HepG2 (cell line): Measurements from ENCODE around the gene METTL4. TPM values are rescaled to one million over a fixed set of nuclear protein-coding genes. Genes with fewer than 3 reads are reported as not detected.

Source experiments
- AGO1 ChIP-seq: fragments of 200-400 bp; formaldehyde crosslinking; IDR thresholded peaks from 2 replicates; pipeline ENCODE4 v1.6.1; 2017; ENCODE audit warnings: mild to moderate bottlenecking, low read depth, low read length, moderate library complexity; ENCODE audit not compliant: poor library complexity, severe bottlenecking
- AGO2 ChIP-seq: fragments of 200-400 bp; formaldehyde crosslinking; optimal IDR thresholded peaks from 2 replicates; pipeline ENCODE3; 2017; ENCODE audit warnings: mild to moderate bottlenecking, low read depth, low read length, moderate library complexity
- ATM ChIP-seq: fragments of 450-650 bp; IDR thresholded peaks from 2 replicates; pipeline ENCODE4 v1.7.1; 2017; ENCODE audit warnings: mild to moderate bottlenecking, borderline replicate concordance
- JUNB ChIP-seq: sonication (generic); formaldehyde crosslinking; IDR thresholded peaks from 2 replicates; pipeline ENCODE4 v1.8.0; 2022; ENCODE audit warnings: missing genetic modification reagents, mild to moderate bottlenecking, borderline replicate concordance
- MAF1 ChIP-seq: sonication (generic); formaldehyde crosslinking; IDR thresholded peaks from 2 replicates; pipeline ENCODE4 v1.5.0; 2020; ENCODE audit warnings: missing genetic modification reagents, borderline replicate concordance
- MYC ChIP-seq: sonication (generic); formaldehyde crosslinking; IDR thresholded peaks from 2 replicates; pipeline ENCODE4 v1.9.0; 2021; ENCODE audit warnings: missing genetic modification reagents, borderline replicate concordance
- PCBP2 ChIP-seq: fragments of 200-400 bp; formaldehyde crosslinking; optimal IDR thresholded peaks from 2 replicates; pipeline ENCODE3; 2018; ENCODE audit warnings: low read length, low read depth; ENCODE audit not compliant: poor library complexity, severe bottlenecking
- RARG ChIP-seq: sonication (generic); formaldehyde crosslinking; IDR thresholded peaks from 2 replicates; pipeline ENCODE4 v1.4.0; 2020; ENCODE audit warnings: low read depth, mild to moderate bottlenecking, missing genetic modification reagents
- SOX5 ChIP-seq: IDR thresholded peaks from 2 replicates; pipeline ENCODE4 v1.6.1; 2016; ENCODE audit warnings: borderline replicate concordance
- SRY ChIP-seq: sonication (generic); formaldehyde crosslinking; IDR thresholded peaks from 2 replicates; pipeline ENCODE4 v1.8.0; 2022; ENCODE audit warnings: mild to moderate bottlenecking, missing genetic modification reagents
- ZBTB42 ChIP-seq: sonication (generic); formaldehyde crosslinking; IDR thresholded peaks from 2 replicates; pipeline ENCODE4 v1.5.0; 2020; ENCODE audit warnings: mild to moderate bottlenecking, missing genetic modification reagents
- ZMYM2 ChIP-seq: sonication (generic); formaldehyde crosslinking; IDR thresholded peaks from 2 replicates; pipeline ENCODE4 v1.8.0; 2022; ENCODE audit warnings: mild to moderate bottlenecking, missing genetic modification reagents
- ZNF18 ChIP-seq: sonication (generic); formaldehyde crosslinking; IDR thresholded peaks from 2 replicates; pipeline ENCODE4 v1.8.0; 2022; ENCODE audit warnings: mild to moderate bottlenecking, missing genetic modification reagents; ENCODE audit not compliant: insufficient replicate concordance
- ZNF234 ChIP-seq: sonication (generic); formaldehyde crosslinking; conservative IDR thresholded peaks from 2 replicates; pipeline ENCODE4 v1.5.1; 2020; ENCODE audit warnings: mild to moderate bottlenecking, missing genetic modification reagents
- ZNF543 ChIP-seq: sonication (generic); formaldehyde crosslinking; IDR thresholded peaks from 2 replicates; pipeline ENCODE4 v1.4.0; 2020; ENCODE audit warnings: mild to moderate bottlenecking, missing genetic modification reagents
- ZNF747 ChIP-seq: sonication (generic); formaldehyde crosslinking; IDR thresholded peaks from 2 replicates; pipeline ENCODE4 v1.8.1; 2023; ENCODE audit warnings: missing genetic modification reagents, mild to moderate bottlenecking, borderline replicate concordance
- ZSCAN25 ChIP-seq: sonication (generic); formaldehyde crosslinking; IDR thresholded peaks from 2 replicates; pipeline ENCODE4 v1.8.0; 2022; ENCODE audit warnings: mild to moderate bottlenecking, missing genetic modification reagents
- polyA plus RNA-seq, 8 experiments: library from polyadenylated mRNA; depleted of rRNA in 3 of 8; stranded (reverse) in 7 of 8; unstranded in 1 of 8; fragments of >200 nt; fragmentation: Illumina TruSeq in 4 of 8; extraction: Trizol in 4 of 8; gene quantifications; 2 replicates each; pipeline versions ENCODE4 v1.2.1 to v1.2.3, GENCODE V29; 2011 to 2016; ENCODE audit warnings: low read depth in 4 of 8, missing spikeins in 1 of 8, mixed read lengths in 1 of 8; ENCODE audit not compliant: insufficient read depth in 1 of 8
- total RNA-seq, 5 experiments: library from RNA; depleted of rRNA; stranded (reverse); fragments of >200 nt; fragmentation: Illumina TruSeq; extraction: Trizol; gene quantifications; 2 replicates each; pipeline ENCODE4 v1.2.3, GENCODE V29; 2016; ENCODE audit warnings: low read depth in 1 of 5
- TF ChIP-seq, protein P1 (sequence below): sonication (generic); formaldehyde crosslinking; IDR thresholded peaks from 2 replicates; pipeline ENCODE4 v1.4.0; 2020; ENCODE audit warnings: missing genetic modification reagents
- TF ChIP-seq, protein P2 (sequence below): fragments of 450-650 bp; IDR thresholded peaks from 2 replicates; pipeline ENCODE4 v1.6.1; 2017; ENCODE audit warnings: mild to moderate bottlenecking
- TF ChIP-seq, protein P3 (sequence below): IDR thresholded peaks from 2 replicates; pipeline ENCODE4 v1.6.1; 2012; ENCODE audit warnings: low read depth, low read length, improper control_type of control experiment
- TF ChIP-seq, protein P4 (sequence below): sonication (generic); formaldehyde crosslinking; IDR thresholded peaks from 2 replicates; pipeline ENCODE4 v1.4.0; 2020; ENCODE audit warnings: missing genetic modification reagents

The METTL4 gene
- total and polyA plus RNA-seq, 2 of the 13 experiments (the other 11 are each of a cell fraction or from before 2014, with no cell fraction given): 6.8 to 8.1 TPM

DNA sequence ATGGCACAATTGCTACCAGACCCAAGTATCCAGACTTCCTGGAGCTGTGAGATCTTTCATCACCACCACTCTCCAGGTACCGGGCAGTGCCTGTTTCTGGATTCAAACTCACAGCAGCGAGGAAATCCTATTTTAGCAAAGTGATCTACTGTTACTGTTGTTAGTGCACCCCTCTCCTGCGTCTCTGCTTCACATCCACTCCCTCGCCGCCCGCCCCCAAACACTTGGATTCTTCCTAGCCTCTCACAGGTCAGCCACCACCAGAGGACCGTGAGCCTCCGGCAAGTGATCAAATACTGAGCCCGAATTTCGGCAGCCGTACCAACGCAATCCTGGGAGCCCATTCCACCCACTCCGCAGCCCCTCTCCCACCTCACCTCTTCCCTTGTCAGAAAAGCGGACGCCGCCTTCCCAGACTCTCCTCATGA is 519 bp downstream of the METTL4 start (continued):
- TF ChIP-seq, protein P1, sequence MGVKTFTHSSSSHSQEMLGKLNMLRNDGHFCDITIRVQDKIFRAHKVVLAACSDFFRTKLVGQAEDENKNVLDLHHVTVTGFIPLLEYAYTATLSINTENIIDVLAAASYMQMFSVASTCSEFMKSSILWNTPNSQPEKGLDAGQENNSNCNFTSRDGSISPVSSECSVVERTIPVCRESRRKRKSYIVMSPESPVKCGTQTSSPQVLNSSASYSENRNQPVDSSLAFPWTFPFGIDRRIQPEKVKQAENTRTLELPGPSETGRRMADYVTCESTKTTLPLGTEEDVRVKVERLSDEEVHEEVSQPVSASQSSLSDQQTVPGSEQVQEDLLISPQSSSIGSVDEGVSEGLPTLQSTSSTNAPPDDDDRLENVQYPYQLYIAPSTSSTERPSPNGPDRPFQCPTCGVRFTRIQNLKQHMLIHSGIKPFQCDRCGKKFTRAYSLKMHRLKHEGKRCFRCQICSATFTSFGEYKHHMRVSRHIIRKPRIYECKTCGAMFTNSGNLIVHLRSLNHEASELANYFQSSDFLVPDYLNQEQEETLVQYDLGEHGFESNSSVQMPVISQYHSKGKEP (CRISPR knock-in tag): no peak
- no peak for TF ChIP-seq ZNF747 (CRISPR knock-in tag)
- no peak for TF ChIP-seq MYC (CRISPR knock-in tag)
- TF ChIP-seq RARG (CRISPR knock-in tag): 0 out of 2 replicates have a peak, but pooled peaks have one; percentile 36
- TF ChIP-seq JUNB (CRISPR knock-in tag): no peak
- TF ChIP-seq ATM: no peak
- no peak for TF ChIP-seq AGO1
- TF ChIP-seq PCBP2: no peak
- TF ChIP-seq ZNF543 (CRISPR knock-in tag): no peak
- no peak for TF ChIP-seq ZSCAN25 (CRISPR knock-in tag)
- no peak for TF ChIP-seq ZMYM2 (CRISPR knock-in tag)
- TF ChIP-seq ZNF234: no peak
- TF ChIP-seq ZBTB42: no peak
- TF ChIP-seq MAF1: no peak
- no peak for TF ChIP-seq ZNF18 (CRISPR knock-in tag)
- TF ChIP-seq AGO2: peak; percentile 14
- TF ChIP-seq, protein P2, sequence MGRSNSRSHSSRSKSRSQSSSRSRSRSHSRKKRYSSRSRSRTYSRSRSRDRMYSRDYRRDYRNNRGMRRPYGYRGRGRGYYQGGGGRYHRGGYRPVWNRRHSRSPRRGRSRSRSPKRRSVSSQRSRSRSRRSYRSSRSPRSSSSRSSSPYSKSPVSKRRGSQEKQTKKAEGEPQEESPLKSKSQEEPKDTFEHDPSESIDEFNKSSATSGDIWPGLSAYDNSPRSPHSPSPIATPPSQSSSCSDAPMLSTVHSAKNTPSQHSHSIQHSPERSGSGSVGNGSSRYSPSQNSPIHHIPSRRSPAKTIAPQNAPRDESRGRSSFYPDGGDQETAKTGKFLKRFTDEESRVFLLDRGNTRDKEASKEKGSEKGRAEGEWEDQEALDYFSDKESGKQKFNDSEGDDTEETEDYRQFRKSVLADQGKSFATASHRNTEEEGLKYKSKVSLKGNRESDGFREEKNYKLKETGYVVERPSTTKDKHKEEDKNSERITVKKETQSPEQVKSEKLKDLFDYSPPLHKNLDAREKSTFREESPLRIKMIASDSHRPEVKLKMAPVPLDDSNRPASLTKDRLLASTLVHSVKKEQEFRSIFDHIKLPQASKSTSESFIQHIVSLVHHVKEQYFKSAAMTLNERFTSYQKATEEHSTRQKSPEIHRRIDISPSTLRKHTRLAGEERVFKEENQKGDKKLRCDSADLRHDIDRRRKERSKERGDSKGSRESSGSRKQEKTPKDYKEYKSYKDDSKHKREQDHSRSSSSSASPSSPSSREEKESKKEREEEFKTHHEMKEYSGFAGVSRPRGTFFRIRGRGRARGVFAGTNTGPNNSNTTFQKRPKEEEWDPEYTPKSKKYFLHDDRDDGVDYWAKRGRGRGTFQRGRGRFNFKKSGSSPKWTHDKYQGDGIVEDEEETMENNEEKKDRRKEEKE: no peak
- TF ChIP-seq, protein P3, sequence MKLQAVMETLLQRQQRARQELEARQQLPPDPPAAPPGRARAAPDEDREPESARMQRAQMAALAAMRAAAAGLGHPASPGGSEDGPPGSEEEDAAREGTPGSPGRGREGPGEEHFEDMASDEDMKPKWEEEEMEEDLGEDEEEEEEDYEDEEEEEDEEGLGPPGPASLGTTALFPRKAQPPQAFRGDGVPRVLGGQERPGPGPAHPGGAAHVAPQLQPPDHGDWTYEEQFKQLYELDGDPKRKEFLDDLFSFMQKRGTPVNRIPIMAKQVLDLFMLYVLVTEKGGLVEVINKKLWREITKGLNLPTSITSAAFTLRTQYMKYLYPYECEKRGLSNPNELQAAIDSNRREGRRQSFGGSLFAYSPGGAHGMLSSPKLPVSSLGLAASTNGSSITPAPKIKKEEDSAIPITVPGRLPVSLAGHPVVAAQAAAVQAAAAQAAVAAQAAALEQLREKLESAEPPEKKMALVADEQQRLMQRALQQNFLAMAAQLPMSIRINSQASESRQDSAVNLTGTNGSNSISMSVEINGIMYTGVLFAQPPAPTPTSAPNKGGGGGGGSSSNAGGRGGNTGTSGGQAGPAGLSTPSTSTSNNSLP: no peak
- no peak for TF ChIP-seq SOX5 (CRISPR knock-in tag)
- TF ChIP-seq, protein P4, sequence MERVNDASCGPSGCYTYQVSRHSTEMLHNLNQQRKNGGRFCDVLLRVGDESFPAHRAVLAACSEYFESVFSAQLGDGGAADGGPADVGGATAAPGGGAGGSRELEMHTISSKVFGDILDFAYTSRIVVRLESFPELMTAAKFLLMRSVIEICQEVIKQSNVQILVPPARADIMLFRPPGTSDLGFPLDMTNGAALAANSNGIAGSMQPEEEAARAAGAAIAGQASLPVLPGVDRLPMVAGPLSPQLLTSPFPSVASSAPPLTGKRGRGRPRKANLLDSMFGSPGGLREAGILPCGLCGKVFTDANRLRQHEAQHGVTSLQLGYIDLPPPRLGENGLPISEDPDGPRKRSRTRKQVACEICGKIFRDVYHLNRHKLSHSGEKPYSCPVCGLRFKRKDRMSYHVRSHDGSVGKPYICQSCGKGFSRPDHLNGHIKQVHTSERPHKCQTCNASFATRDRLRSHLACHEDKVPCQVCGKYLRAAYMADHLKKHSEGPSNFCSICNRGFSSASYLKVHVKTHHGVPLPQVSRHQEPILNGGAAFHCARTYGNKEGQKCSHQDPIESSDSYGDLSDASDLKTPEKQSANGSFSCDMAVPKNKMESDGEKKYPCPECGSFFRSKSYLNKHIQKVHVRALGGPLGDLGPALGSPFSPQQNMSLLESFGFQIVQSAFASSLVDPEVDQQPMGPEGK (CRISPR knock-in tag): no peak
- peak; percentile 35; the same call in 1 of the 2 replicates for TF ChIP-seq SRY (CRISPR knock-in tag)
